GM19023 (cell line): ENCODE data around the gene TBC1D3L.
"Not testable (repeated sequence)": the region's sequence is repeated elsewhere in the genome, so short reads cannot be mapped to it uniquely, and the experiment has no call there.

Experiments
- ATAC-seq: cut with Tn5 transposase; IDR thresholded peaks from one replicate; pipeline ENCODE4 v1.9.1; 2021; ENCODE audit warnings: mild to moderate bottlenecking, moderate library complexity; ENCODE audit not compliant: unreplicated experiment

TBC1D3L gene

GRCh38 chr17:37988960-37989359, at the start of gene TBC1D3L:
TBC1D3L (minus strand) TSS chr17:37989060; CDS start chr17:37987520, 1,540 bp downstream.
- ATAC-seq: not testable (repeated sequence)

DNA sequence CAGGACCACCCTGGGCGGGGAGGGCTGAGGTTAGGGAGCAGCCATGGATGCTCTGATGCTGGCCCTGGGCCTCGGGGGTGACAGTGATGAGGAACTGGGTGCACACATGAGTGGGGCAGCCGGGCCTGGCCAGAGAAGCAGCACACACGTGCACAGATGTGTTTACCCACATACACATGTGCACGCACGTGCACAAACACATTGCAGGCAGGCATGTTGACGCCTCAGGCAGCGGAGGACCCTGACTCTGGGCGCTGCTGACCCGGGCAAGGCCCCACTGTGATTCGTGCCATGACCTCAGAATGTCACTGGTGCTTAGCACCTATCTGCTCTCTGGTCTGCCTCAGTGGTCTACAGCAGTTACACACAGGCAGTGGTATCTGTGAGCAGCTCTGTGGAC, 14.8 kb upstream of the TBC1D3L start, which contains the start of gene TBC1D3D:
TSS of gene TBC1D3D (plus strand) at position 301 of the 400 bp plus-strand sequence. CDS start 1,585 bp downstream, outside the sequence.
- ATAC-seq: not testable (repeated sequence)
